PC-3 (cell line): ENCODE results near the gene NDRG4. TPM values are rescaled to one million over a fixed set of nuclear protein-coding genes. Genes with fewer than 3 reads are reported as not detected.

Source experiments
- ATAC-seq: fragments of 200-7000 bp; cut with Tn5 transposase; 2 replicates; pipeline ENCODE4 v1.9.1; 2020; ENCODE audit warnings: mild to moderate bottlenecking, moderate library complexity
- BruUV-seq: library from RNA; stranded (reverse); fragments of 400-500 nt; replicated peaks from 2 replicates; lab custom pipeline; 2021; lab: Mats Ljungman, UMichigan
- CTCF ChIA-PET: fragments of 300-600 bp; sonication (Branson Sonifier 250); formaldehyde crosslinking; loops from one replicate; lab custom pipeline; 2022; ENCODE audit warnings: antibody characterized with exemption; lab: Charles Lee
- POLR2A ChIA-PET: fragments of 300-600 bp; sonication (Branson Sonifier 250); formaldehyde crosslinking; loops from one replicate; lab custom pipeline; 2022; ENCODE audit warnings: antibody characterized with exemption; ENCODE audit not compliant: unreplicated experiment; lab: Charles Lee
- DNase-seq: peaks from one replicate; pipeline ENCODE4 v3.0.0-alpha.2; 2015
- H2AFZ ChIP-seq: fragments of 300-600 bp; sonication (generic); 2 replicates; pipeline ENCODE4 v1.6.0; 2016; ENCODE audit warnings: antibody characterized with exemption, low read length
- H3F3A ChIP-seq: fragments of 300-600 bp; sonication (generic); one replicate; pipeline ENCODE4 v1.6.0; 2017; ENCODE audit warnings: antibody characterized with exemption, low read length, control low read depth, mild to moderate bottlenecking; ENCODE audit not compliant: unreplicated experiment
- H3K27ac ChIP-seq: fragments of 300-600 bp; sonication (generic); 2 replicates; pipeline ENCODE4 v1.5.1; 2016; ENCODE audit warnings: mild to moderate bottlenecking, low read length
- H3K27me3 ChIP-seq: fragments of 300-600 bp; sonication (generic); 2 replicates; pipeline ENCODE4 v1.6.1; 2016; ENCODE audit warnings: low read length, mixed read lengths
- H3K36me3 ChIP-seq: fragments of 300-600 bp; sonication (generic); 2 replicates; pipeline ENCODE4 v1.6.1; 2016; ENCODE audit warnings: low read depth, mixed run types, low read length, mixed read lengths
- H3K4me1 ChIP-seq: fragments of 300-600 bp; sonication (generic); 2 replicates; pipeline ENCODE4 v1.5.1; 2016; ENCODE audit warnings: low read length; ENCODE audit not compliant: insufficient read depth
- H3K4me2 ChIP-seq: fragments of 300-600 bp; sonication (generic); 2 replicates; pipeline ENCODE4 v1.6.0; 2016; ENCODE audit warnings: low read length
- H3K4me3 ChIP-seq: fragments of 300-600 bp; sonication (generic); 2 replicates; pipeline ENCODE4 v1.5.1; 2016; ENCODE audit warnings: mild to moderate bottlenecking, low read length, mixed read lengths
- H3K79me2 ChIP-seq: fragments of 300-600 bp; sonication (generic); 2 replicates; pipeline ENCODE4 v1.6.1; 2017; ENCODE audit warnings: low read length, mixed read lengths
- H3K9ac ChIP-seq: fragments of 300-600 bp; sonication (generic); 2 replicates; pipeline ENCODE4 v1.6.0; 2016; ENCODE audit warnings: mild to moderate bottlenecking, low read length
- H3K9me2 ChIP-seq: fragments of 300-600 bp; sonication (generic); replicated peaks from 2 replicates; pipeline ENCODE4 v1.6.1; 2016; ENCODE audit warnings: mixed run types, low read length, mixed read lengths
- H3K9me3 ChIP-seq: fragments of 300-600 bp; sonication (generic); 2 replicates; pipeline ENCODE4 v1.6.1; 2016; ENCODE audit warnings: low read length, mixed read lengths
- H4K20me1 ChIP-seq: fragments of 300-600 bp; sonication (generic); 2 replicates; pipeline ENCODE4 v1.6.1; 2016; ENCODE audit warnings: low read length, mixed read lengths
- EZH2 ChIP-seq: fragments of 300-600 bp; sonication (generic); IDR thresholded peaks from one replicate; pipeline ENCODE4 v1.6.1; 2017; ENCODE audit warnings: antibody characterized with exemption, mild to moderate bottlenecking, low read length; ENCODE audit not compliant: unreplicated experiment
- EZH2phosphoT487 ChIP-seq: fragments of 300-600 bp; sonication (generic); IDR thresholded peaks from 2 replicates; pipeline ENCODE4 v1.6.1; 2018; ENCODE audit warnings: mild to moderate bottlenecking, antibody characterized with exemption, low read length, borderline replicate concordance
- intact Hi-C: fragments of 100-400 bp; cut with micrococcal nuclease; formaldehyde crosslinking; loops from 2 replicates; pipeline ENCODE4 v1.9.0; 2023
- total RNA-seq: library from RNA; depleted of rRNA; stranded (reverse); fragments of >200 nt; gene quantifications from 2 replicates; pipeline ENCODE4 v1.2.3, GENCODE V29; 2014
- TF ChIP-seq, protein P1 (sequence below): fragments of 300-600 bp; sonication (generic); conservative IDR thresholded peaks from 2 replicates; pipeline ENCODE4 v1.5.1; 2017; ENCODE audit warnings: antibody characterized with exemption, low read depth, mild to moderate bottlenecking, low read length

NDRG4 gene
- total RNA-seq, 1 experiment from 2014 or later: 26.6 TPM

DNA sequence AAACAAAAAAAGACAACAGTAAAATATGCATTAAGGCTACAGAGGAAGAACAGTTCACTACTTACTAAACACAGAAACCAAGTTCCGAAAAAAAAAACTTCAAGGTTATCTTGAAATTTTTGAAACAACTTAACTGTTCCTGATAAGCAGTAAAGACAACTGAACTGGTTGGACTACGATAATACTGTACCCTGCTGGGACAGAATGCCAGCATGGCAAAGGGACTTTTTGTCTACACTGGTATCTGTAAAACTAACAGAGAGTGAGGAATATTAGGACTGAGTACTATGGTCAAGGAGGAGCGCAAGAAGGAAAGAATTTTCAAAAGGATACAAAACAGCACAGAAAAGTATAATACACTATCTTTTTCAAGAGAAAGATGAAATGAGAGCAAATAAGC, 35.2 kb downstream of the NDRG4 start:
- H3F3A ChIP-seq: no peaks in the 10 kb centered on the region
- ATAC-seq (no peak), DNase-seq (no peak)
- no peaks in the 10 kb centered on the region for H3K9me2 ChIP-seq
- H3K4me3 ChIP-seq: no peak overlapping the region
- H3K4me2 ChIP-seq: no peak overlapping the region
- no TSS peak for BruUV-seq
- H2AFZ ChIP-seq: no peak overlapping the region
- ChIA-PET CTCF (no interaction called here), POLR2A (no interaction called here)
- no peaks in the 10 kb centered on the region for H3K4me1 ChIP-seq
- TF ChIP-seq EZH2phosphoT487 (no peak), EZH2 (no peak)
- TF ChIP-seq, protein P1, sequence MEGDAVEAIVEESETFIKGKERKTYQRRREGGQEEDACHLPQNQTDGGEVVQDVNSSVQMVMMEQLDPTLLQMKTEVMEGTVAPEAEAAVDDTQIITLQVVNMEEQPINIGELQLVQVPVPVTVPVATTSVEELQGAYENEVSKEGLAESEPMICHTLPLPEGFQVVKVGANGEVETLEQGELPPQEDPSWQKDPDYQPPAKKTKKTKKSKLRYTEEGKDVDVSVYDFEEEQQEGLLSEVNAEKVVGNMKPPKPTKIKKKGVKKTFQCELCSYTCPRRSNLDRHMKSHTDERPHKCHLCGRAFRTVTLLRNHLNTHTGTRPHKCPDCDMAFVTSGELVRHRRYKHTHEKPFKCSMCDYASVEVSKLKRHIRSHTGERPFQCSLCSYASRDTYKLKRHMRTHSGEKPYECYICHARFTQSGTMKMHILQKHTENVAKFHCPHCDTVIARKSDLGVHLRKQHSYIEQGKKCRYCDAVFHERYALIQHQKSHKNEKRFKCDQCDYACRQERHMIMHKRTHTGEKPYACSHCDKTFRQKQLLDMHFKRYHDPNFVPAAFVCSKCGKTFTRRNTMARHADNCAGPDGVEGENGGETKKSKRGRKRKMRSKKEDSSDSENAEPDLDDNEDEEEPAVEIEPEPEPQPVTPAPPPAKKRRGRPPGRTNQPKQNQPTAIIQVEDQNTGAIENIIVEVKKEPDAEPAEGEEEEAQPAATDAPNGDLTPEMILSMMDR: no peak
- no peaks in the 10 kb centered on the region for H3K9me3 ChIP-seq
- peaks cover 75% of the 10 kb centered on the region for H3K36me3 ChIP-seq
- H3K27ac ChIP-seq: no peak overlapping the region
- intact Hi-C loops: no loop called here
- no peaks in the 10 kb centered on the region for H3K79me2 ChIP-seq
- H4K20me1 ChIP-seq: no peaks in the 10 kb centered on the region
- no peak overlapping the region for H3K9ac ChIP-seq
- H3K27me3 ChIP-seq: no peaks in the 10 kb centered on the region

DNA sequence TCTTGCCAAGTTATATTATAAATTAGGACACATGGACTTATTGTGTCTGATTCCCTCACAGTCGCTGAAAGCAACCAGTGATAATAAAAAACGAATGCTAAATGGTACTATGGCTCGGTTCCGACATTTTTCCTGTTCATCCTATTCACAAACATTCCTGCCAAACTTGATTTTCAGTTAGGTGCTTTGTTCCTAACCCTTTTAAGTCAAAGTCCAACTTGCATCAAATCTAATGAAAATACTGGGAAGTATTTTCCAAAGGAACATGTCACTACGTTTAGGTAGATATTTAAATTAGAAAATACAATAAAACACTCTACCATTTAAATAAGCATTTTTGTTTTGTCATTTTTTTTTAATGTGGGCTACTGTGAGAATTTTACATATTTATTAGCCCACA, 36.3 kb downstream of the NDRG4 start:
- no peak overlapping the region for H3K27ac ChIP-seq
- DNase-seq (no peak), ATAC-seq (no peak)
- H3K4me2 ChIP-seq: no peak overlapping the region
- no peaks in the 10 kb centered on the region for H4K20me1 ChIP-seq
- no peaks in the 10 kb centered on the region for H3K27me3 ChIP-seq
- no peaks in the 10 kb centered on the region for H3K79me2 ChIP-seq
- no peak for TF ChIP-seq EZH2phosphoT487
- TF ChIP-seq, protein P1: no peak
- TF ChIP-seq EZH2: no peak
- H2AFZ ChIP-seq: no peak overlapping the region
- BruUV-seq: no TSS peak
- H3K4me1 ChIP-seq: no peaks in the 10 kb centered on the region
- H3K9ac ChIP-seq: no peak overlapping the region
- CTCF ChIA-PET: no interaction called here
- H3K9me2 ChIP-seq: no peaks in the 10 kb centered on the region
- intact Hi-C loops: no loop called here
- no peaks in the 10 kb centered on the region for H3F3A ChIP-seq
- peaks cover 72% of the 10 kb centered on the region for H3K36me3 ChIP-seq
- no peak overlapping the region for H3K4me3 ChIP-seq
- no peaks in the 10 kb centered on the region for H3K9me3 ChIP-seq
- POLR2A ChIA-PET: no interaction called here

DNA sequence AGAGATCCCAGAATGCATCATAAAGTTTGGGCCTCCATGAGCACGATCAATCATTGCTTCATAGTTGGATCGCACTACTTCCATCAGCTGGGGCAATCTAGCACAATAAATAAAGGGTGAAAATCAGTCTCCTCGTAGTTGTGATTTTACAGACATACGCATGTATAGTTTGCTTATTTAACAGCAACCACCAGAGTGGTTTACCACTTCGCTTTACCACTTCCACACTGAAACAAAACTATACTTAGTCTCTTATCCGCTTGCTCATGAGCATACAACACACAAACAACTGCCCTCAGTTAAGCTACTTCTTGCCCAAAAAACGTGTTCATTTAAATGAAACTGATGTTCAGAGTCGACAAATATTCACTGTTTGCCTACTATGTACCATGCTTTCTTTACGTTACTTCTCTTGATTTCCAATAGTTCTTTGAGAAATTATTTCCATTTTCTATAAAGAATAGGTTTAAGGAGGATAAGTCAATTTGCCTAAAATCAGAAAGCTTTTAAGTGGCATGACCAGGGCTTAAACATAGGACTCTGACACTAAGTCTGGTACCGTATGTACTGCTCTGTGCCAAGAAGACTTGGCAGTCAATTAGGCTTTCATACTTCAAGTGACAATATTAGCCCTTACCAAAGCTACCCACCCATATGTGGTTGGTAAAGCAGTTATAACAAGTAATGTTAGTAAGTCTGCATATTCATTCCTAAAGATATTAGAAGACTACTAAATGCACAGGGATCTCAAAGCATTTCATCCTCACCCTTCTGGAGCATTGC, 37.4 kb downstream of the NDRG4 start:
- H3K9ac ChIP-seq: no peak overlapping the region
- no peak overlapping the region for H2AFZ ChIP-seq
- no peaks in the 10 kb centered on the region for H3K79me2 ChIP-seq
- BruUV-seq: no TSS peak
- no peaks in the 10 kb centered on the region for H3K27me3 ChIP-seq
- H3F3A ChIP-seq: no peaks in the 10 kb centered on the region
- no peaks in the 10 kb centered on the region for H4K20me1 ChIP-seq
- no peaks in the 10 kb centered on the region for H3K9me3 ChIP-seq
- intact Hi-C loops: no loop called here
- no peaks in the 10 kb centered on the region for H3K4me1 ChIP-seq
- peaks cover 67% of the 10 kb centered on the region for H3K36me3 ChIP-seq
- no peaks in the 10 kb centered on the region for H3K9me2 ChIP-seq
- no peak overlapping the region for H3K4me3 ChIP-seq
- ChIA-PET CTCF (interaction anchor here (0.6 kb wide), 2 partner anchors 37 to 127 kb away, joined by 3 to 12 read pairs; partner anchors contain the start of gene NDRG4), POLR2A (no interaction called here)
- no peak overlapping the region for H3K27ac ChIP-seq
- ATAC-seq (no peak), DNase-seq (no peak)
- no peak overlapping the region for H3K4me2 ChIP-seq
- TF ChIP-seq EZH2phosphoT487: no peak
- no peak for TF ChIP-seq EZH2
- TF ChIP-seq, protein P1: no peak
